ENCODE data around the gene HNRNPA3.

HNRNPA3 gene

DNA sequence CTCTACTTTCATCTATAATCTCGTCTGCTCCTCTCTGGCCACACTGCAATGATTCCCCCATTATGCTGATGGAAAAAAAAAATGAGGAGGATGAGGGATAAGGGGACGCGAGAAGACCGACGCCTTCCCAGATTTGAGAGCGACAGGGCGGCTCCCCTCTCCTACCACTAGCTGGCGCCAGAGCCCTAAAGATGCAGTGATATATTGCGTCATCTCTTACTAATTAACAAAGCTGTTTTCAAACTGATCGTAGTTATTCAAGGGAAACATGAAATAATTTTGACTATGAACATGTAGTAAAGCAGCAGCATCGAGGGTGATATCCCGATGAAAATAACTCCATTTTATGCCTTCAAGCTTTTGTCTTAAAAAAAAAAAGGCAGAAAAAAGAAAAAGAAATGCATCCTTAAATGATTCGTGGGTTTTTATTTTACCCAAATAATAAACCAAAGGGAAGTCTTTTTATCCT is 48.0 kb upstream of the HNRNPA3 start (continued):
- TF ChIP-seq ZBTB26 (tag by site-specific recombination; optimal IDR thresholded peaks at IDR 0.05) (no peak), KLF1 (tag by site-specific recombination; IDR thresholded peaks at IDR 0.05) (no peak), ZFHX2 (tag by site-specific recombination; conservative IDR thresholded peaks at IDR 0.05) (no peak), ZNF843 (tag by site-specific recombination; IDR thresholded peaks at IDR 0.05) (no peak), BCL11A (tag by site-specific recombination; IDR thresholded peaks at IDR 0.05; ENCODE audit: low read depth) (no peak), ZNF658 (tag by site-specific recombination; IDR thresholded peaks at IDR 0.05) (no peak), ZNF202 (tag by site-specific recombination; IDR thresholded peaks at IDR 0.05; ENCODE audit: borderline replicate concordance) (no peak), ZNF768 (tag by site-specific recombination; IDR thresholded peaks at IDR 0.05) (no peak), ZNF76 (tag by site-specific recombination; IDR thresholded peaks at IDR 0.05; ENCODE audit: borderline replicate concordance, low read depth) (0 out of 2 replicates have a peak, but pooled peaks have one; percentile 23), ZNF416 (tag by site-specific recombination; IDR thresholded peaks at IDR 0.05) (no peak), ZBTB21 (tag by site-specific recombination; IDR thresholded peaks at IDR 0.05) (peak; percentile 81), MYNN (tag by site-specific recombination; IDR thresholded peaks at IDR 0.05; ENCODE audit: borderline replicate concordance) (no peak), YY1 (tag by site-specific recombination; IDR thresholded peaks at IDR 0.05) (peak; percentile 61; the same call in 1 of the 2 replicates), ZNF274 (IDR thresholded peaks at IDR 0.05; ENCODE audit: low read length) (no peak), ZNF274 (tag by site-specific recombination; IDR thresholded peaks at IDR 0.05; ENCODE audit: borderline replicate concordance) (no peak), ZNF133 (tag by site-specific recombination; IDR thresholded peaks at IDR 0.05) (no peak), ZNF10 (tag by site-specific recombination; IDR thresholded peaks at IDR 0.05) (no peak), ZIC2 (tag by site-specific recombination; IDR thresholded peaks at IDR 0.05) (no peak), ZSCAN5A (tag by site-specific recombination; IDR thresholded peaks at IDR 0.05) (no peak), SP3 (tag by site-specific recombination; IDR thresholded peaks at IDR 0.05) (no peak), ZNF37A (tag by site-specific recombination; IDR thresholded peaks at IDR 0.05) (no peak), ZNF121 (tag by site-specific recombination; IDR thresholded peaks at IDR 0.05) (no peak), ZNF596 (tag by site-specific recombination; IDR thresholded peaks at IDR 0.05) (no peak), ZNF555 (tag by site-specific recombination; conservative IDR thresholded peaks at IDR 0.05) (no peak), ZNF211 (tag by site-specific recombination; IDR thresholded peaks at IDR 0.05; ENCODE audit: low read depth) (no peak), ZNF148 (tag by site-specific recombination; IDR thresholded peaks at IDR 0.05; ENCODE audit: borderline replicate concordance) (no peak), ZNF510 (tag by site-specific recombination; IDR thresholded peaks at IDR 0.05; ENCODE audit: insufficient replicate concordance) (no peak)
- TF ChIP-seq, protein P1, sequence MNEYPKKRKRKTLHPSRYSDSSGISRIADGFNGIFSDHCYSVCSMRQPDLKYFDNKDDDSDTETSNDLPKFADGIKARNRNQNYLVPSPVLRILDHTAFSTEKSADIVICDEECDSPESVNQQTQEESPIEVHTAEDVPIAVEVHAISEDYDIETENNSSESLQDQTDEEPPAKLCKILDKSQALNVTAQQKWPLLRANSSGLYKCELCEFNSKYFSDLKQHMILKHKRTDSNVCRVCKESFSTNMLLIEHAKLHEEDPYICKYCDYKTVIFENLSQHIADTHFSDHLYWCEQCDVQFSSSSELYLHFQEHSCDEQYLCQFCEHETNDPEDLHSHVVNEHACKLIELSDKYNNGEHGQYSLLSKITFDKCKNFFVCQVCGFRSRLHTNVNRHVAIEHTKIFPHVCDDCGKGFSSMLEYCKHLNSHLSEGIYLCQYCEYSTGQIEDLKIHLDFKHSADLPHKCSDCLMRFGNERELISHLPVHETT (tag by site-specific recombination; IDR thresholded peaks at IDR 0.05) = peak; percentile 61
- TF ChIP-seq, protein P2, sequence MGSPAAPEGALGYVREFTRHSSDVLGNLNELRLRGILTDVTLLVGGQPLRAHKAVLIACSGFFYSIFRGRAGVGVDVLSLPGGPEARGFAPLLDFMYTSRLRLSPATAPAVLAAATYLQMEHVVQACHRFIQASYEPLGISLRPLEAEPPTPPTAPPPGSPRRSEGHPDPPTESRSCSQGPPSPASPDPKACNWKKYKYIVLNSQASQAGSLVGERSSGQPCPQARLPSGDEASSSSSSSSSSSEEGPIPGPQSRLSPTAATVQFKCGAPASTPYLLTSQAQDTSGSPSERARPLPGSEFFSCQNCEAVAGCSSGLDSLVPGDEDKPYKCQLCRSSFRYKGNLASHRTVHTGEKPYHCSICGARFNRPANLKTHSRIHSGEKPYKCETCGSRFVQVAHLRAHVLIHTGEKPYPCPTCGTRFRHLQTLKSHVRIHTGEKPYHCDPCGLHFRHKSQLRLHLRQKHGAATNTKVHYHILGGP (tag by site-specific recombination; IDR thresholded peaks at IDR 0.05) = no peak
- TF ChIP-seq, protein P3, sequence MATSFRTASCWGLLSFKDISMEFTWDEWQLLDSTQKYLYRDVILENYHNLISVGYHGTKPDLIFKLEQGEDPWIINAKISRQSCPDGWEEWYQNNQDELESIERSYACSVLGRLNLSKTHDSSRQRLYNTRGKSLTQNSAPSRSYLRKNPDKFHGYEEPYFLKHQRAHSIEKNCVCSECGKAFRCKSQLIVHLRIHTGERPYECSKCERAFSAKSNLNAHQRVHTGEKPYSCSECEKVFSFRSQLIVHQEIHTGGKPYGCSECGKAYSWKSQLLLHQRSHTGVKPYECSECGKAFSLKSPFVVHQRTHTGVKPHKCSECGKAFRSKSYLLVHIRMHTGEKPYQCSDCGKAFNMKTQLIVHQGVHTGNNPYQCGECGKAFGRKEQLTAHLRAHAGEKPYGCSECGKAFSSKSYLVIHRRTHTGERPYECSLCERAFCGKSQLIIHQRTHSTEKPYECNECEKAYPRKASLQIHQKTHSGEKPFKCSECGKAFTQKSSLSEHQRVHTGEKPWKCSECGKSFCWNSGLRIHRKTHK (tag by site-specific recombination; IDR thresholded peaks at IDR 0.05) = no peak
- TF ChIP-seq, protein P4, sequence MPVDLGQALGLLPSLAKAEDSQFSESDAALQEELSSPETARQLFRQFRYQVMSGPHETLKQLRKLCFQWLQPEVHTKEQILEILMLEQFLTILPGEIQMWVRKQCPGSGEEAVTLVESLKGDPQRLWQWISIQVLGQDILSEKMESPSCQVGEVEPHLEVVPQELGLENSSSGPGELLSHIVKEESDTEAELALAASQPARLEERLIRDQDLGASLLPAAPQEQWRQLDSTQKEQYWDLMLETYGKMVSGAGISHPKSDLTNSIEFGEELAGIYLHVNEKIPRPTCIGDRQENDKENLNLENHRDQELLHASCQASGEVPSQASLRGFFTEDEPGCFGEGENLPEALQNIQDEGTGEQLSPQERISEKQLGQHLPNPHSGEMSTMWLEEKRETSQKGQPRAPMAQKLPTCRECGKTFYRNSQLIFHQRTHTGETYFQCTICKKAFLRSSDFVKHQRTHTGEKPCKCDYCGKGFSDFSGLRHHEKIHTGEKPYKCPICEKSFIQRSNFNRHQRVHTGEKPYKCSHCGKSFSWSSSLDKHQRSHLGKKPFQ (tag by site-specific recombination; IDR thresholded peaks at IDR 0.05) = no peak
